ENCODE results near the gene UBALD2. TPM values are rescaled to one million over a fixed set of nuclear protein-coding genes. Genes with fewer than 3 reads are reported as not detected.

The UBALD2 gene
- total RNA-seq, 4 donors from 2014 or later, result 21.3 to 50.9 (median 28.6) TPM

DNA sequence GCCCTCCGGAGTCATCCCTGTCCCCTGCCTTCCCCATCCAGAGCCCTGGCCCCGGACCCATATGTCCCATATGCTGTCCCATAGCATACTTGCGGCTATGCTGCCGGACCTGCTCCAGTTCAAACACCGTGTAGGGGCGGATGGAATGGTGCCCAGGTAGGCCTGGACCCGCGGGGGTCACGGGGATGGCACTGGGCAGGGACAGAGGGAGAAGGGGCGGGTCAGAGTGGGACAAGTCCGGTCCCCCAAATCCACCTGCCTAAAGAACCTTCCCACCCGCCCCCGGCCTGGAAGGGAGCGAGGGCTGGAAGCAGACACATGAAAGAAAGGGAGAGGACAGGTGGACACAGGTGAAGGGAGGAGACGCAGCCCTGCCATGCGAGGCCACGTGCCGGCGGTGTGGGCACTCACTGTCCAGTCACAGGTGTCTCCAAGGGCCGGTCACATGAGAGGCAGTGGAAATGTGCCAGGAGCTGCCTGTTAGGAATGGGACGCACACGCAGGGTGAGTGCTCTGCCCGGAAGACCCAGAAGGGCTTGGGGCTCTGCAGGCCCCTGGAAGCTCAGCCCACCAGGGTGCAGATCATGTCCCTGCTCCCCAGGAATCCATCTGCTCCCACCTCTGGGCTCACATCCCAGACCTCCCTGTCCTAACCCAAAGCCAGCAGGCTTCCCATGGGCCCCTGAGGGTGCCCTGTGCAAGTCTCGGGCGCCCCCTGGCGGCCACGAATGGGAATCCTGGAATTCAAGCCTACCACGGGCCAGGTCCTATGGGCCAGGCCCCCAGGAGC lies 14.0 kb downstream of the UBALD2 start:
- WGBS, 2 donors, result 63 to 71% methylated on average over 26 to 28 of the region's 28 CpGs
- H3K4me3 ChIP-seq (ENCODE audit: low read depth, poor library complexity, severe bottlenecking), result no peak overlapping the region
- peak; percentile 79 to 98 for DNase-seq (ENCODE audit: low spot score in 2 of 2)
- no peak for TF ChIP-seq POLR2A (IDR thresholded peaks at IDR 0.05)
- TF ChIP-seq, protein P1, sequence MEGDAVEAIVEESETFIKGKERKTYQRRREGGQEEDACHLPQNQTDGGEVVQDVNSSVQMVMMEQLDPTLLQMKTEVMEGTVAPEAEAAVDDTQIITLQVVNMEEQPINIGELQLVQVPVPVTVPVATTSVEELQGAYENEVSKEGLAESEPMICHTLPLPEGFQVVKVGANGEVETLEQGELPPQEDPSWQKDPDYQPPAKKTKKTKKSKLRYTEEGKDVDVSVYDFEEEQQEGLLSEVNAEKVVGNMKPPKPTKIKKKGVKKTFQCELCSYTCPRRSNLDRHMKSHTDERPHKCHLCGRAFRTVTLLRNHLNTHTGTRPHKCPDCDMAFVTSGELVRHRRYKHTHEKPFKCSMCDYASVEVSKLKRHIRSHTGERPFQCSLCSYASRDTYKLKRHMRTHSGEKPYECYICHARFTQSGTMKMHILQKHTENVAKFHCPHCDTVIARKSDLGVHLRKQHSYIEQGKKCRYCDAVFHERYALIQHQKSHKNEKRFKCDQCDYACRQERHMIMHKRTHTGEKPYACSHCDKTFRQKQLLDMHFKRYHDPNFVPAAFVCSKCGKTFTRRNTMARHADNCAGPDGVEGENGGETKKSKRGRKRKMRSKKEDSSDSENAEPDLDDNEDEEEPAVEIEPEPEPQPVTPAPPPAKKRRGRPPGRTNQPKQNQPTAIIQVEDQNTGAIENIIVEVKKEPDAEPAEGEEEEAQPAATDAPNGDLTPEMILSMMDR (IDR thresholded peaks at IDR 0.05), result peak in 1 of 3 donors; percentile 74
- intact Hi-C loops (cut with DNase I; ENCODE audit: low total_unique reads), result no loop called here

DNA sequence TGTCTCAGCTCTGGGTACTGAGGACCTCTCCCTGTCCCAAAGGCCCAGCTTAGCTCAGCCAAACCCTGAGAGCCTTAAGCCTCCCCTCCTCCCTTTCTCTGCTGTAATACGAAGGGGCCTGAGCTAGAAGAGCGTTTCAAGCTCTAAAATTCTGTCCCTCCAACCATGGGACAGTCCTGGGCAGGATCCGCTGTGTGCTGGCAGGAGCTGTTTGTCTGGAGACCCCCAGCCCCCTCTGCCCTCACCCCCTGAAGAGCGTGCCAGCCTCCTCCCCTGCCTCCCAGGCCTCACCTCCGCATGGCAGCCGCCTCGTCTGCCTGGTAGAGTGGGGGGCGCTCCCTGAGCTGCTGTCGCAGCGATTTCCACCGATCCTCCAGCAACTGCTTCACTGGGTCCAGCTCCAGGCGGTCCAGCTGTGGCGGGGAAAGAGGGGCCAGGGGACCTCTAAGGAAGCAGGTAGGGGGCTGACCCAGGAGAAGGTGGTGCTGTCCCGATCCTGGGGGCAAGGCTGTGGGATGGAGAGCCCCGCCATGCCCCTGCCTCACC lies 14.7 kb downstream of the UBALD2 start:
- intact Hi-C loops (cut with DNase I; ENCODE audit: low total_unique reads), result loop anchor here (5.0 kb wide), 1 partner anchor 158 kb away; no protein-coding TSS in a partner anchor
- WGBS, 2 donors, result 83 to 85% methylated on average over 13 of the region's 15 CpGs
- DNase-seq (ENCODE audit: low spot score in 2 of 2), result no peak
- no peak overlapping the region for H3K4me3 ChIP-seq (ENCODE audit: low read depth, poor library complexity, severe bottlenecking)
- no peak for TF ChIP-seq POLR2A (IDR thresholded peaks at IDR 0.05)
- TF ChIP-seq, protein P1 (IDR thresholded peaks at IDR 0.05), result no peak

DNA sequence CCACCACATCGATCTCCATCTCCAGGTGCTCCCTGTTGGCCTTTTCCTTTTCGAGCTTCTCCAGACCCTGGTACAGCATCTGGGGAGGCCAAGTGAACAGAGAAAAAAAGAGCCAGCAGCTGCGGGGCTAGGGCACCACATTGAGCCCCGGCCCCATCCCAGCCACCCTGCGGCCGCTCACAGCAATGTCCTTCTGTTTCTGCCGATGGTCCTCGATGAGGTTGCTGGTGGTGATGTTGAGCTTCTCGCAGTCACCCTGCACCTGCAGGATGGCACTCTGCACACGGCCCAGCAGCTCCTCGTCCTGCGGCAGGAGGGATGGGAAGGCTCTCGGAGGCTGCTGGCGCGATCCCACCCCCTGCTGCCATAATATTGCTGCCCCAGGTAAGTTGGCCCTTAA lies 15.5 kb downstream of the UBALD2 start:
- 92 to 97% methylated on average over 15 of the region's 15 CpGs for WGBS, 2 donors
- DNase-seq (ENCODE audit: low spot score in 2 of 2), result no peak
- no peak for TF ChIP-seq POLR2A (IDR thresholded peaks at IDR 0.05)
- TF ChIP-seq, protein P1 (IDR thresholded peaks at IDR 0.05), result no peak
- intact Hi-C loops (cut with DNase I; ENCODE audit: low total_unique reads), result loop anchor here (5.0 kb wide), 1 partner anchor 158 kb away; no protein-coding TSS in a partner anchor
- no peak overlapping the region for H3K4me3 ChIP-seq (ENCODE audit: low read depth, poor library complexity, severe bottlenecking)

DNA sequence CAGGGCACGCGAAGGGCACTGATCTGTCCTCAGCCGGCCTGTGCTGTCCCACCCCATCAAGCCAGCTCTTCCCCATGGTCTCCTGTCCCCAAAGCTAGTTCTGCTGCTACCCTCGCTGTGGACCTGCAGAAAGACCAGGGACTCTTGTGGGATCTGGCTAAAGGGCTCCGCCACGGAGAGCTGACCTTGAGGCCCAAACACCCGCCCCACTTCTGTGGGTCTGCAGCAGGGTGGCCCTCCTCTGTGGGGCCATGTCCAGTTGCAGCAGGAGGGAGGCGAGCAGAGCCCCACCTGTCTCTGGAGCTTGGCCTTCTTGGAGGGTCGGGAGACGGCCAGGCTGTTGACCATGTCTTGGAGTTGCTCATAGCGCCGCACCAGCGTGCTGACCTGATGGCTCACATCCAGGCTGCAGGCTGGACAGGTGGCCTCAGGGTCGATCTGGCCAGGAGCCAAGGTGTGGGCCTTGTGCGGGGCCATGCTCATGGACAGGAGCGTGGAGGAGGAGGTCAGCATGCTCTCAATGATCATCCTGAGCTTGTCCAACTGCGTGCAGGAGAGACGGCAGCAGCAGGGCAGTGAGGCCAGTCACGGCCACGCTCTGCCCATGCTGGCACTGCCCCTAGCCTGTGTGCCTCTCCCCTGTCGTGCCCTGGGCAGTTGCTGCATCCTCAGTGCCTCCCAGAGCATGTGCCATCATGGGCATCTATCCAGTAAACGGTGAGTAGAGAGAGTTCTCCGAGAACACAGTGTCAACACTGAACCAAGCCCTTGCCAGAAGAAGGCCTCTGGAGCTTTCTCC lies 16.6 kb downstream of the UBALD2 start:
- DNase-seq (ENCODE audit: low spot score in 2 of 2), result no peak
- 79 to 90% methylated on average over 14 to 16 of the region's 23 CpGs for WGBS, 2 donors
- no peak for TF ChIP-seq POLR2A (IDR thresholded peaks at IDR 0.05)
- TF ChIP-seq, protein P1 (IDR thresholded peaks at IDR 0.05), result no peak
- intact Hi-C loops (cut with DNase I; ENCODE audit: low total_unique reads), result loop anchor here (5.0 kb wide), 1 partner anchor 159 kb away; no protein-coding TSS in a partner anchor
- H3K4me3 ChIP-seq (ENCODE audit: low read depth, poor library complexity, severe bottlenecking), result no peak overlapping the region

DNA sequence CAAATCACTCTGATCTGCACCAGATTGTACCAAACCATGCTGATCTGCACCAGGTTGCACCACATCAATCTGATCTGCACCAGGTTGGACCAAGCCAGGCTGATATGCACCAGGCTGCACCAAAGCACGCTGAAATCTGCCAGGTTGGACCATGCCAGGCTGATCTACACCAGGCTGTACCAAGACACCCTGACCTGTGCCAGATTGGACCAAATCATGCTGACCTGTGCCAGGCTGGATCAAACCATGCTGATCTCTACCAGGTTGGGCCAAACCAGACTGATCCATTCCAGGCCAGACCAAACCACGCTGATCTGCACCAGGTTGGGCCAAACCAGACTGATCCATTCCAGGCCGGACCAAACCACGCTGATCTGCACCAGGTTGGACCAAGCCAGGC lies 27.4 kb downstream of the UBALD2 start:
- DNase-seq (ENCODE audit: low spot score in 2 of 2), result no peak
- no peak overlapping the region for H3K4me3 ChIP-seq (ENCODE audit: low read depth, poor library complexity, severe bottlenecking)
- intact Hi-C loops (cut with DNase I; ENCODE audit: low total_unique reads), result no loop called here
- TF ChIP-seq, protein P1 (IDR thresholded peaks at IDR 0.05), result no peak
- no peak for TF ChIP-seq POLR2A (IDR thresholded peaks at IDR 0.05)
- 89 to 100% methylated on average over 1 to 3 of the region's 4 CpGs for whole genome bisulfite sequencing, 2 donors
